NCI-H1417 treated with DMSO at 0.1 percent for 48 hours (cell line): ENCODE results near the gene PTPRCAP.
"Not testable (repeated sequence)": the region's sequence is repeated elsewhere in the genome, so short reads cannot be mapped to it uniquely, and the experiment has no call there.

Experiments
- DNase-seq: peaks from one replicate; lab custom pipeline; 2025; lab: John Stamatoyannopoulos, UW

Gene PTPRCAP

DNA sequence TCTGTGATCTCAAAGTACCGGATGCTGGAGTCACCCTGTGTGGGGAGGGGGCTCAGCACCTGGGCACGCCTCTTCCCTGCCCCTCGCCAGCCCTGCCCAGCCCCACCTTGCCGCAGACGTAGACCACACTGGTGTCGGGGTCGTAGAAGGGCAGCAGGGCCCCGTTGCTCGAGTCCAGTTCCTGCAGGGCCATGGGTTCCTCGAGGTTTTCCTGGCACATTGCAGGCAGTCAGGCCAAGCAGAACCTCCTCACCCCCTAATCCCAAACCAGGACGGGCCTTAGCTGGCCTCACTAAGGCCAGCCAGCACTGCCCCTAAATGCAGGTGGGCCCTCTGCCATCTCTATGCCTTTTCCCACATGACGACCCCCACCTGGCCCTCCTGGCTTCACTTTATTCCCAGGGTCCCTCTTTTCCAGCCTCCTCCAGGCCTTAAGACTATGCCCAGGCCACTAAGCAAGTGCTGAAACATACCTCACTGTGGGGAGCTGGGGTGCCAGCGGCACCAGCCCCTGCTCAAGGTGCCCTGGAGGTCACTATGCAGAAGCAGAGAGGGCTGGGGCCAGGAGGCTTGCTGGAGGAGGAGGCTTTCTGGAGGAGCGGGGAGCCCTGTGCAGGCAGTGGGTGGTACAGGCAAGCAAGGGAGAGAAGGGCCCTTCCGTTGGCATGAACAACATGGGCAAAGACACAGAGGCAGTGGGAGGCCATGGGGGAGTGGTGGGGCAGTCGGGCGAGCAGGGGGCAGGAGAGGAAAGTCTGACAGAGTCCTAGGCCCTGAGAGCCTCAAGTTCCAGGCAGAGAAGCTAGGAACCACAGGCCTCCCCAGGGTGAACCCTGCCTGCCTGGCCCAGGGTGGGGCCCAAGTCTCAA is 3.0 kb upstream of the PTPRCAP start:
- DNase-seq = no peak

DNA sequence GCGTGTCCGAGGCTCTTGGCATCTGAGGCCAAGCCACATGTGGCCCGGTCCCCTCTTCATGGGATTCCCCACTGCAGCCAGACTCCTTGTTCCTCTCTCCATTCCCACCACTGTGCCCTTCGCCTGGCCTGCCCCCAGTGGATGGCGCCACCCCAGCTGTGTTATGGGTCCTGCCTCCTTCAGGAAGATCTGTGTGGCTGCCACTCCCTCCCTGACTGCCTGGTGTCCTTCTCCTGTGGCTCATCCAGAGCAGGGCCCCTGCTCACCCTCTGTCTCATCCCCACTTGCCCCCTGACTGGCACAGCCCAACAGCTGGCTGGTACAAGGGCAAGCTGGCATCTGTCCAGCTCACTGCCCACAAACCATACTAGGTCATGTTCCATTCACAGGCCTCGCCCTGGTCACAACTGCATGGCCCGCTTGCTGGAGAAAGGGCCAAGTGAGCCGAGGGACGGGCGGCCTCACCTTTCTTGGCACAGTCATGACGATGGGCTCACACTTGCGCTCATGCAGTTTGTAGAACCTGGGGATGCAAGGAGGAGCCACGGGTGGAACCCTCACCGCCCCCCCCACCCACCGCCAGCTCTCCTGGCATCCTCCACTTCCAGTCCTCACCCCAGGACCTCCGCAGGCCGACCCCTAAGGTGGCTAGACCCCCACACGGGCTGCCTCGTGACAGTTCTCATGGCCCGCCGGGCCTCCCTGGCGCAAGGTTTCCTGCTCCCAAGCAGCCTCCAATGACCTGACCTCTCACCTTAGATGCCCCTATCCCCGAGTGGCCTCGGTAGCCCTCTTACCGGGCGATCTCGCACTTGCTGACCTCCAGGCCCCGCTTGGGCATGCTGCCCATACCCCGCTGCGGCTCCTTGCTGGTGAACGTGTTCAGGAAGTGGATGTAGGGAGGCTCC is 2.1 kb upstream of the PTPRCAP start:
- DNase-seq = no peak

DNA sequence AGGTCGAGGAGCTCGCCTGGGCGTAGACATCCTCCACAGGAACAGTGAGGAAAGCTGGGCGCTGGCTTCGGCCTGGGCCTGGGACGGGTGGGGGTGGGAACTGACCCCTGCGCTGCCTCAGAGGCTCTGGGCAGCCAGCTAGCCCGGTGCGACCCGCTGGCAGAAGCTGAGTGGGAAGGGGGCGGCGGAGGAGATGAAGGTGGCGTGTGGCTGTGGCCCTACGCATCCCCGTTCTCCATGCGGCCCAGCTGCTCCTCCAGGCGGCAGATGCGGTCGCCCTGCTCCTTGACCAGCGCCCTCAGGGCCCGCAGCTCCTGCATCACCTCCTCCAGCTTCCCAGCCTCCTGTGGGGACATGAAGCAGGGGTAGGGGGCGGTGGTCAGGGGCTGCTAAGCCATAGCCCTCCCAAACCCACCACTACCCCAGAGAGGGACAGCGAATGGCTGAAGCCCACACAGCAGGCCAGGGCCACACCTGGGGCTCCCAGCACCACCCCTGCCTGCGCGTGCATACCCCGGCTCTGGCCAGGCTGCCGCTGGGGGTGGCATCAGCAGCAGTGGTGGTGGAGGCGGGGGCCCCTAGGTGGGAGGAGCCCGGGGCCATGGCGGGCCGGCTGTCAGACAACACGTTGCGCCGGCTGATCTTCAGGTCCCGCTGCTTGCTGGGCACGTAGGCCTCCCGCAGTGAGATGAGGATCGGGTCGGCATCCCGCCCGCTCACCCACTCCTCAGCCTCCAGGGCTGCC is 848 bp upstream of the PTPRCAP start:
- no peak for DNase-seq

DNA sequence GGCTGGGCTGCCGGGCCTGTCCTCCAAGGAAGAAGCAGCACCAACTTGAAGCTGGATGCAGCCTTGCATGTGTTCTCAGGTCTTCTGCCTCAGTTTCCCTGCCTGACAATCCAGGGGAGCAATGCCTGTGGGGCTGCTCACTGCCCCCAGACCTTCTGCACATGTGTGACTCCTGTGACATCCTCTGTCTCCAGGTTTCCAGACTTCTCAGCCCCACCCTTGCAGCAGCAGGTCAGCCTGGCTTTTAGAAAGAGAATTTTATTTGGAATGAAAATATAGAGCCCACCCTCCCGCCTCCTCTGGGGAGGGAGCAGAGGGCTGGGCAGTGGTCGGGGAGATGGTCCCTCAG is 301 bp upstream of the PTPRCAP start:
- no peak for DNase-seq

DNA sequence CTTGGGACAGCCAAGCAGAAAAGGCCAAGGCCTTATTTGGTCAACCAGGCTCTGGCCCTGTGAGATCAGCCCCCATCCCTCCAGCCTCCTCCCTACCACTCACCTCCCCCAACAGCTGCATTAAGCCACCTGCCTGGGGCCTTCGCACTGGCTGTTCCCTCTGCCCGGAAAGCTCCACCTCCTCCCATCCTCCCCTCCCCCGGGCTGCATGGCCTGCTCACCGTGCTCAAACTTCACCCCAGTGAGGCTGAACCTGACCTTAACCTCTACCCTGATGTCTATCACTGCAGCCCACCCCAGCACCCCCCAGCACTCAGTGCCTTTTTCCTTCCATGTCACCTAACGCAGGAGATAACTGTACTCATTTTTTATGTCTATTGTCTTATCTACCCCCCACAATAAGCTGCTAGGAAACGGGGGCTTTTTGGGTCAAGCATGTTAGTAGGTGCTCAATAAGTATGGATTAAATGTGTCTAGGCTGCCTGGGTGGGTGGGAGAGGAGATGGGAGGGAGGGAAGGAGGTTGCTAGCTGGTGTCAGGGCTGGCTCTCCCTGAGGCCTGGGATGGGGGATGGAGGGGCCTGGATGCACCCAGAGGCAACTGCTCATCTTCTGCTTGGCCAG is 912 bp downstream of the PTPRCAP start:
- DNase-seq = no peak

DNA sequence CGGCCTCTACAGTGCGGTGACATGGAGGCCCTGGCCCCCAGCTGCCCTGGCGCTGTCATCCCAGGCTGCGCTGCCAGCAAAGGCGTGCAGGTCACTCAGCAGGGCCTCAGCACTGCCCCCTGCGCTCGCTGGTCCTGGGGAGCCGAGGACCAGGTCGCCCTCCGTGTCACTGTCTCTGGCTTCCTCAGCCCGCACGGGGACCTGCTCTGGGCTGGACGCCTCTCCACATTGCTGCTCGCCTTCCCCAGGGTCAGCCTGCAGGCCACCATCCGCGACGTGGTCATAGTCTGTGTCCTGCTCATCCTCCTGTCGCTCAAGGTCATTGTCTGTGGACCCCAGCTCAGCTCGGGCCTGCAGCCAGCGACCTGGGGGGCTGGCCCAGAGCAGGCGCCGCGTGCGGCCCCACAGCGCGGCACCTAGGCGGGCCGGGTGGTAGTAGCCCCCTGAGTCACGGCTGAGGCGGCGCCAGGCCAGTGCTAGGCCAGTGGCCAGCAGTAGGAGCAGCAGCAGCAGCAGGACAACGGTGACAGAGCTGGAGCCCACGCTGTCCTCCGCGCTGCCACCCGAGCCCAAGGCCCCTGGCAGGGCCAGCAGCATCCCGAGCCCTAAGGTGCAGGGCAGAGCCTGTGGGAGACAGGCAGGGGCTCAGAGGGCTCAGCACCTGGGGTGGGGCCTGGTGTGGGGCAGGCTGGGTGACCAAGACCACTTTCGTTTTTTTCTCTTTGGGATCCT is 1.6 kb downstream of the PTPRCAP start:
- no peak for DNase-seq

DNA sequence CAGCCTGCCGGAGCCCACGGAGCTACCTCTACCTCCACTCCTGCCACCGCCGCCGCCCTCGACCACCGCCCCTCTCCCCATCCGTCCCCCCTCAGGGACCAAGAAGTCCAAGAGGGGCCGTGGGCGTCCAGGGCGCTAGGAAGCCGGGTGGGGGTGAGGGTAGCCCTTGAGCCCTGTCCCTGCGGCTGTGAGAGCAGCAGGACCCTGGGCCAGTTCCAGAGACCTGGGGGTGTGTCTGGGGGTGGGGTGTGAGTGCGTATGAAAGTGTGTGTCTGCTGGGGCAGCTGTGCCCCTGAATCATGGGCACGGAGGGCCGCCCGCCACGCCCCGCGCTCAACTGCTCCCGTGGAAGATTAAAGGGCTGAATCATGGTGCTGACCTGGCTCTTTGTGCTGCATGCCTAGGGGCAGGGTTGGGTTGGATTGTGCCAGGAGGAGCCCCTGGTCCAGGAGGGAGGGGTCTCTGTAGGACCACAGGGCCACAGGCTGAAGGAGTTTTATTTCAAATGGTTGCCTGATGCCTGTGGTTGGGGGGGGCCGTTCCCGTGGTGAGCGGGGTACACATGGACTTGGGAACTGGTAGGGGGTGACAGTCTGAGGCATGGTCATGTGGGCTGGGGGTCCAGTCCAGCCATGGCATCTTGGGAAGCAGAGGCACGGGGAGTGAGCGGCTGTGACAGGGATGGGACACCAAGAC is 2.3 kb downstream of the PTPRCAP start:
- DNase-seq = no peak

DNA sequence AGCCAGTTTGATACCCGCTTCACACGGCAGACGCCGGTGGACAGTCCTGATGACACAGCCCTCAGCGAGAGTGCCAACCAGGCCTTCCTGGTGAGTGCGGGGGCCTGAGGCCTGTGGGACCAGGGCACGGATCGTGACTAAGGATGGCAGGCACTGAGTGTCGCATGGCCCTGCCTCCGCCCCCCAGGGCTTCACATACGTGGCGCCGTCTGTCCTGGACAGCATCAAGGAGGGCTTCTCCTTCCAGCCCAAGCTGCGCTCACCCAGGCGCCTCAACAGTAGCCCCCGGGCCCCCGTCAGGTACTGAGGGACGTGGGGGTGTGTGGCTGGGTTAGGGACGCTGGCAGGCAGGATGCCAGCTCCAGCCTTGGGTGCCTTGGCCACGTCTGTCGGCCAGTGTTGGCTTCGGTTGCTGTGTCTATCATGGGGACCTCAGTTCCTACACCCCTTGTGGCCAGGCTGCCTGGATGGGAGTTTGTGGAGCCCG is 3.0 kb downstream of the PTPRCAP start:
- DNase-seq = no peak

DNA sequence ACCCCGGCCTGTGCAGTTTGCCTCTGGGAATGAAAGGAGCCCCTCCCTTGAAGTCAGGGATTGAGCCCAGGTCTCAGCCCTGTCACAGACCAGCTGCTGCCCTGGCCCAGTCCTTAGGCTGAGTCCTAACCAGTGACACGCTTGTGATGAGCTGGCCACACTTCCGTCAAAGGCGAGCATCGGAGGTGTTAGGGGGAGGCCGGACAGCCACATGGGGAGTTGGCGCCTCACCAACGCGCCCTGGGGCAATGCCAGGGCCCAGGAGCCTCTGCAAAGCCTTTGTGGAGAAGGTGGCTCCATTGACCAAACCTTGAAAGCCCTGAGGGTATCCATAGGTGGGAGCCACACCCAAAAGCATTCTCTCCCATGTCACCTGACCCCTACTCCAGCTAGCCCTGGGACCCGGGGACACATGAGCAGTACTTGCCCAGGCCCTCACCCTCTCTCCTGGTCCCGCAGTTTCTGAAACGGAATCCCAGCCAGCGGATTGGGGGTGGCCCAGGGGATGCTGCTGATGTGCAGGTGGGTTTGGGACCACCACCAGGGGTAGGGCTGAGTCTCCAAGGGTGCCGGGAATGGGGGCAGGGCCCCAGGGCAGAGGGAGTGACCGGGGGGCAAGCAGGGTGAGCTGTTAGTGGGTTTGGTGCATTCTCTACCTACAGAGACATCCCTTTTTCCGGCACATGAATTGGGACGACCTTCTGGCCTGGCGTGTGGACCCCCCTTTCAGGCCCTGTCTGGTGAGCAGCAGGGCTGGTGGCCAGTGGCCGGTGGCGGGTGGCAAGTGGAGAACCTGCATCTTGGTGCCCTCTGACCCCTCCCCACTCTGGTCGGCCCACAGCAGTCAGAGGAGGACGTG is 3.7 kb downstream of the PTPRCAP start:
- DNase-seq = no peak

DNA sequence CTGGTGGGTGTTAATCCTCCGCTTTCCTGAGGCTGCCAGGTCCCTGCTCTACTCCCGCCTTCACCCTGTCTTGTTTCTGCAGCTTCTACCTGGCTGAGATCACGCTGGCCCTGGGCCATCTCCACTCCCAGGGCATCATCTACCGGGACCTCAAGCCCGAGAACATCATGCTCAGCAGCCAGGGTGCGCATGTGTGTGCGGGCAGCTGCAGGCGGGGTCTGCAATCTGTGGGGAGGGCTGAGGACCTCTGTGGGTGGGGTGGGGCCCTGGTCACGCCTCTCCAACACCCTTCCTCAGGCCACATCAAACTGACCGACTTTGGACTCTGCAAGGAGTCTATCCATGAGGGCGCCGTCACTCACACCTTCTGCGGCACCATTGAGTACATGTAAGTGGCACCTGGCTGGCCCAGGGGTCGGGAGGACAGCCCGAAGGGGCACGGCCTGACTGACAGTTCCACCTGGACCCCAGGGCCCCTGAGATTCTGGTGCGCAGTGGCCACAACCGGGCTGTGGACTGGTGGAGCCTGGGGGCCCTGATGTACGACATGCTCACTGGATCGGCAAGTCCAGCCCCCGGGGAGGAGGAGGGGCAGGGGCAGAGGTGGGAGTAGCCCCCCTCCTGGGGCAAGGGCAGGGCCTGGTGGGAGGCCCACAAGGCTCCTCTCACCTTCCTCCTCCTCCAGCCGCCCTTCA is 4.7 kb downstream of the PTPRCAP start:
- no peak for DNase-seq

DNA sequence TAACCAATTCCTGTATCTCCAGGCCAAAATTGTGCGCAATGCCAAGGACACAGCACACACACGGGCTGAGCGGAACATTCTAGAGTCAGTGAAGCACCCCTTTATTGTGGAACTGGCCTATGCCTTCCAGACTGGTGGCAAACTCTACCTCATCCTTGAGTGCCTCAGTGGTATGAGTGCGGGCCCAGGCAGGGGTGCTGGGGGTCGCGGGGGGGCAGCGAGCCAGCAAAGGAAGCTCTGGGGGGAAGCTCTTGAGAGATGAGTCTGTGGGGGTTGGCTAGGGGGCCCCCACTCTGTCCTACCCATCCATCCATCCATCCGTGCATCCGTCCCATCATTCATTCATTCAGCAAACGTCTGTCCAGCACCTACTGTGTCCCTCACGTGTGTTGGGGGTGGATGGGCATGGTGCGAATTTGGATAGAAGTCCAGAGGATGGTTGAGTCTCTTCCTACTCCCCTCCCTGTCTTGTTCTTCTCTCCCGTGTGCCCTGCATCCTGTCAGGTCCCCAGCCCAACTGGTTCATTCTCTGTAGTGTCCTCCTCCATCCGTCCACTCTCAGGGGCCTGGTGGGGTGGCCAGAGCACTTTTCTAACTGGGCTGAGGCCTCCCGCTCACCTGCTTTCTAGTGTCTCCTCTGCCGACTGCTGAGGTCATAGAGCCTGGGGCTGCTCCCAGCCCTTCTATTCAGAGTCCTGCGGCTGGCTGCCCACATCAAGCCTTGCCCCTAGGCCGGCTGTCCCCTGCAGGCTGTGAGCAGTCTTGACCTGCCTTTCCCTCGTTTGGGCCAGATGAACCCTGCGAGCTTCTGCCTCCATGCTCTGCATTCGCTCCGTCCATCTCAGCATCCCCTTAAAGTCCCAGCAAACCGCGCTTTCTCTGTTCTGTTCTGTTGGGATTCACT is 5.9 kb downstream of the PTPRCAP start:
- no peak for DNase-seq

DNA sequence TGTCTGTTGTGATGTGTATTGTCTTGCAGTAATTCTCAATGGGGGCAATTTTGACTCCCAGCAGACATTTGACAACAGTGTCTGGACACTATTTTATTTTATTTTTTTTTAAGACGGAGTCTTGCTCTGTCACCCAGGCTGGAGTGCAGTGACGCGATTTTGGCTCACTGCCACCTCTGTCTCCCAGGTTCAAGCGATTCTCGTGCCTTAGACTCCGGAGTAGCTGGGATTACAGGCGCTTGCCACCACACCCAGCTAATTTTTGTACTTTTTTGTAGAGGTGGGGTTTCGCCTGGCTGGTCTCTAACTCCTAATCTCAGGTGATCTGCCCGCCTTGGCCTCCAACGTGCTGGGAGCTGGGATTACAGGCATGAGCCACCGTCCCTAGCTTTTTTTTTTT is 7.8 kb downstream of the PTPRCAP start:
- no peak for DNase-seq

DNA sequence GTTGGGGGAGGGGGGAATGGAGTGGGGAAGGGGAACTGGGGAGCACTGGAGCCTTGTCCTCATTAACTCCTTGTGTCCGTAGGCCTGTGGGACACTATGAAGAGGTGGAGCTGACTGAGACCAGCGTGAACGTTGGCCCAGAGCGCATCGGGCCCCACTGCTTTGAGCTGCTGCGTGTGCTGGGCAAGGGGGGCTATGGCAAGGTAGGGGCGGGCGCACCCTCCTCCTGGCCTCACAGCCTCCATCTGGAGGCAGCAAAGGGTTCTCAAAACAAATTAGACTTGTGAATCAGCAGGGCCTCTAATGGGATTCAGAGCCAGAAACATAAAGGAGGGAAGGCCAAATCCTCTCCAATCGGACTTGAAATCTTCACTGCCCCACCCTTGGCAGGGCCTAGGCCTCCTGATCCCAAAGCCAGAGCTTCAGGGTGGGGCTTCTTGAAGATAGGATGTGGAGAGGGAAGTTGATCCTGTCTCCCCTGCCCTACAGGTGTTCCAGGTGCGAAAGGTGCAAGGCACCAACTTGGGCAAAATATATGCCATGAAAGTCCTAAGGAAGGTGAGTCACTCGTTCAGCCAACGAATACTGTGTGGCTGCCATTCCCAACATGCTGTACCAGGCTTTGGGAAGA is 8.3 kb downstream of the PTPRCAP start:
- DNase-seq = no peak

DNA sequence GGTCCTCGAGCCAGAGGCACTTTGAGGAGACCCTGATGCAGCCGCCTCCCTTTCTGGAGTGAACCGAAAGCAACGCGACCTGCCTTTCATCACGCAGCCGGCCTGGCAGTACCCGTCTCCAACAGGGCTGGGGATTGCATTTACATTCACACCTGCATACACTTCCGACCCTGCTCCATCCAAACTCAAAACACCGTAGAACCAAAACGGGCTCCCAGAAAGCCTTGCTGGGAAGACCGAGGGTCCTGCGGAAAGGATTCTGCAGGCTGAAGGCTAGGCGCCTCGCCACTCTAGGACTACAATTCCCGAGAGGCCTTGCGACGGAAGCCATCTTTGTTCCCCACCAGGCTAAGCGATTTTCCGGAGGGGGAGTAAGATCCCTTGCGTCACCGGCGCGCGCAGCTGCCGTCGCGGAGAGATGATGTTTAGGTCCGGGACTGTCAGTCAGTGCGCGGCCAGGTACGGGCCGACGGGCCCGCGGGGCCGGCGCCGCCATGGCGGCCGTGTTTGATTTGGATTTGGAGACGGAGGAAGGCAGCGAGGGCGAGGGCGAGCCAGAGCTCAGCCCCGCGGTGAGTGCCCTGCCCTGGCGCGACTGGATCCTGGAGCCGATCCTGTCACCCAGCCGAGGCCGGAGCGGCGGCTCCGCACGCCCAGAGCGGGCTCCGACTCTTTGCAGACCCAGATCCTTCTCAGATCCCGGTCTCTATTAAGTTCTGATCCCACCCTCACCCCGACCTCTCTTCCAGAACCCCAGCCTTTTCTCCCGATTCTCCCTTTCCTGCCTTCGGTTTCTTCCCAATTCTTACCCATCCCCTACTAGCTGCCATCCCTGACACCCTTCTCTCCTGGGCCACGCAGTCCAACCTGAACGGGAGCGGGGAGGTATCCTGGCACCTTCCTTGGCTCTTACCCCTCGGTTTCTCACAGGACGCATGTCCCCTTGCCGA is 9.2 kb downstream of the PTPRCAP start, which contains the start of gene RPS6KB2:
RPS6KB2 (plus strand) TSS at position 443 of the 950 bp plus-strand sequence; CDS start at position 495, 52 bp downstream.
- peak; percentile 91 for DNase-seq

DNA sequence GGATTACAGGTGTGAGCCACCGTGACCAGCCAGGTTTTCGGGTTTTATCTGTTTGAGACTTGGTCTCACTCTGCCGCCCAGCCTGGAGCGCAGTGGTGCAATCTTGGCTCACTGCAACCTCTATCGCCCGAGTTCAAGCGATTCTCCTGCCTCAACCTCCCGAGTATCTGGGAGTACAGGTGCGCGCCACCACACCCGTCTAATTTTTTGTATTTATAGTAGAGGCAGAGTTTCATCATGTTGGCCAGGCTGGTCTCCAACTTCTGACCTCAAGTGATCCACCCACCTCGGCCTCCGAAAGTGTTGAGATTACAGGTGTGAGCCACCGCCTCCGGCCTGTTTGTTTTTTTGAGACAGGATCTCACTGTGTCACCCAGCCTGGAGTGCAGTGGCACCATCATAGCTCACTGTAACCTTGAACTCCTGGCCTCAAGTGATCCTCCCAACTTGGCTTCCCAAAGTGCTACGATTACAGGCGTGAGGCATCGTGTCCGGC is 10.1 kb downstream of the PTPRCAP start:
- DNase-seq = not testable (repeated sequence)
